ENCODE data around the gene ACVRL1. TPM values are rescaled to one million over a fixed set of nuclear protein-coding genes. Genes with fewer than 3 reads are reported as not detected.

The ACVRL1 gene
- total and polyA plus RNA-seq, 7 donors = 12.5 to 113 (median 64.0) TPM

DNA sequence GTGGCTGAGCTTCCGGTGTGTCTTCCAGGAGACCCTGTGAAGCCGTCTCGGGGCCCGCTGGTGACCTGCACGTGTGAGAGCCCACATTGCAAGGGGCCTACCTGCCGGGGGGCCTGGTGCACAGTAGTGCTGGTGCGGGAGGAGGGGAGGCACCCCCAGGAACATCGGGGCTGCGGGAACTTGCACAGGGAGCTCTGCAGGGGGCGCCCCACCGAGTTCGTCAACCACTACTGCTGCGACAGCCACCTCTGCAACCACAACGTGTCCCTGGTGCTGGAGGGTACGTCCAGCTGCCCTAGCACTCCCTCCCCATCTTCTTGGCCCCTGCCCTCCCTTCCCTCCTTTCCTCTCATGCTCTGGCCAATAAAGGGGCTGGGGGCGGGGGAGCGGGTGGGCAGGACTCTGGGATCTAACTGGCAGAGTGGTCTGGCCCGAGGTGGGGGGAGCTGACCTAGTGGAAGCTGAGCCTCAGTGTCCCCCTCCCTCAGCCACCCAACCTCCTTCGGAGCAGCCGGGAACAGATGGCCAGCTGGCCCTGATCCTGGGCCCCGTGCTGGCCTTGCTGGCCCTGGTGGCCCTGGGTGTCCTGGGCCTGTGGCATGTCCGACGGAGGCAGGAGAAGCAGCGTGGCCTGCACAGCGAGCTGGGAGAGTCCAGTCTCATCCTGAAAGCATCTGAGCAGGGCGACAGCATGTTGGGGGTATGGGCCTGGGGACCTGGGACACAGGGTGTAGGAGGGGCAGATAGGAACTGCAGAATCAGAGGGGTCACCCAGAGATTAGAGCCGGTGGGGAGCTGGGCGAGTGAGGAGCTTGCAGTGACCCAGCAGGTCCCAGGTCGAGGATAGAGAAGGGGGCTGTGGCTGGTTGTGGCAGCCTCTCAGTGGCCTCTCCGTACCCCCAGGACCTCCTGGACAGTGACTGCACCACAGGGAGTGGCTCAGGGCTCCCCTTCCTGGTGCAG lies 6.0 kb downstream of the ACVRL1 start:
- H3K36me3 ChIP-seq = peaks cover 0 to 9% (median 0%) of the 10 kb centered on the region in 4 donors
- H3K4me3 ChIP-seq = peak overlapping the region in 1 of 4 donors; percentile 2
- DNase-seq = peak; percentile 64
- H3K9me3 ChIP-seq = no peaks in the 10 kb centered on the region
- H3K27me3 ChIP-seq = peaks cover 0 to 17% (median 8%) of the 10 kb centered on the region in 3 donors
- intact Hi-C loops (cut with DNase I) = no loop called here
- TF ChIP-seq POLR2A (IDR thresholded peaks at IDR 0.05) (no peak), EP300 (IDR thresholded peaks at IDR 0.05) (no peak), POLR2AphosphoS5 (IDR thresholded peaks at IDR 0.05) (no peak)
- TF ChIP-seq, protein P1, sequence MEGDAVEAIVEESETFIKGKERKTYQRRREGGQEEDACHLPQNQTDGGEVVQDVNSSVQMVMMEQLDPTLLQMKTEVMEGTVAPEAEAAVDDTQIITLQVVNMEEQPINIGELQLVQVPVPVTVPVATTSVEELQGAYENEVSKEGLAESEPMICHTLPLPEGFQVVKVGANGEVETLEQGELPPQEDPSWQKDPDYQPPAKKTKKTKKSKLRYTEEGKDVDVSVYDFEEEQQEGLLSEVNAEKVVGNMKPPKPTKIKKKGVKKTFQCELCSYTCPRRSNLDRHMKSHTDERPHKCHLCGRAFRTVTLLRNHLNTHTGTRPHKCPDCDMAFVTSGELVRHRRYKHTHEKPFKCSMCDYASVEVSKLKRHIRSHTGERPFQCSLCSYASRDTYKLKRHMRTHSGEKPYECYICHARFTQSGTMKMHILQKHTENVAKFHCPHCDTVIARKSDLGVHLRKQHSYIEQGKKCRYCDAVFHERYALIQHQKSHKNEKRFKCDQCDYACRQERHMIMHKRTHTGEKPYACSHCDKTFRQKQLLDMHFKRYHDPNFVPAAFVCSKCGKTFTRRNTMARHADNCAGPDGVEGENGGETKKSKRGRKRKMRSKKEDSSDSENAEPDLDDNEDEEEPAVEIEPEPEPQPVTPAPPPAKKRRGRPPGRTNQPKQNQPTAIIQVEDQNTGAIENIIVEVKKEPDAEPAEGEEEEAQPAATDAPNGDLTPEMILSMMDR (IDR thresholded peaks at IDR 0.05) = no peak
- WGBS, 2 donors = 84 to 85% methylated on average over 30 of the region's 30 CpGs
- peaks cover 0 to 20% (median 11%) of the 10 kb centered on the region in 4 donors for H3K4me1 ChIP-seq
- H3K27ac ChIP-seq = peak overlapping the region in 3 of 4 donors; percentile 33 to 90 (median 37)

DNA sequence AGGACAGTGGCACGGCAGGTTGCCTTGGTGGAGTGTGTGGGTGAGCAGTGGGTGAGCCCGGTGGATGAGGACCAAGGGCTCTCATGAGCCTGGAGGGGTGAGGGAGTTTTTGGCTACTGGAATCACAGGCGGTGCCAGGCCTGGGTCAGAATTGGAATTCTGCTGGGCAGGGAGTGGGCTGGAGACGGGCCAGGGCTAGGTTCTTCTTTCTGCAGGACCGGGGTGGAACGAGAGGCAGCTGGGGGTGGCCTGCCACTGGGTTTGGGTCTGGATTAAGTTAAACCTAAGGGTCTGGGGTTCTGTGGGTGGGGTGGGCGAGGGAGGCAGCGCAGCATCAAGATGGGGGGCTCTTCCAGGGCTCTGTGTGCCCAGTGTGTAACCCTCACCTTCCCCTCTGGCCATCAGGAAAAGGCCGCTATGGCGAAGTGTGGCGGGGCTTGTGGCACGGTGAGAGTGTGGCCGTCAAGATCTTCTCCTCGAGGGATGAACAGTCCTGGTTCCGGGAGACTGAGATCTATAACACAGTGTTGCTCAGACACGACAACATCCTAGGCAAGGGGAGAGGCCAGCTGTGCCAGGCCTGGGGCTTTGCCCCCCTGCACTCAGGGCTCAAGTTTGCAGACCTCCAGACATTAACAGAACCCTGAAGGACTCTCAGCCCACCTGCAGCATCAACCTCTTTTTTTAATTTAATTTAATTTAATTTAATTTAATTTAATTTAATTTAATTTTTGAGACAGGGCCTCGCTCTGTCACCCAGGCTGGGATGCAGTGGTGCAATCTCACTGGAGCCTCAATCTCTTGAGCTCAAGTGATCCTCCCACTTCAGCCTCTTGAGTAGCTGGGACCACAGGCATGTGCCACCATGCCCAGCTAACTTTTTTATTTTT lies 7.0 kb downstream of the ACVRL1 start:
- Histone ChIP-seq H3K9me3 (no peaks in the 10 kb centered on the region), H3K27ac (no peak overlapping the region), H3K4me3 (no peak overlapping the region), H3K4me1 (peaks cover 0 to 20% (median 11%) of the 10 kb centered on the region in 4 donors), H3K27me3 (peaks cover 0 to 7% (median 1%) of the 10 kb centered on the region in 3 donors), H3K36me3 (peaks cover 0 to 9% (median 0%) of the 10 kb centered on the region in 4 donors)
- intact Hi-C loops (cut with DNase I) = no loop called here
- WGBS, 2 donors = 88 to 93% methylated on average over 17 of the region's 17 CpGs
- TF ChIP-seq, protein P1 (IDR thresholded peaks at IDR 0.05) = no peak
- TF ChIP-seq POLR2AphosphoS5 (IDR thresholded peaks at IDR 0.05) = no peak
- TF ChIP-seq POLR2A (IDR thresholded peaks at IDR 0.05) = no peak
- TF ChIP-seq EP300 (IDR thresholded peaks at IDR 0.05) = no peak
- peak; percentile 59 for DNase-seq

GRCh38 chr12:51915003-51915625 lies 7.8 kb downstream of the ACVRL1 start:
- Histone ChIP-seq H3K27me3 (peaks cover 0 to 7% (median 0%) of the 10 kb centered on the region in 3 donors), H3K27ac (no peak overlapping the region), H3K9me3 (no peaks in the 10 kb centered on the region), H3K36me3 (peaks cover 0 to 9% (median 0%) of the 10 kb centered on the region in 4 donors), H3K4me1 (peaks cover 0 to 20% (median 11%) of the 10 kb centered on the region in 4 donors), H3K4me3 (no peak overlapping the region)
- peak; percentile 45 for DNase-seq
- TF ChIP-seq POLR2A (IDR thresholded peaks at IDR 0.05) (no peak), EP300 (IDR thresholded peaks at IDR 0.05) (no peak), POLR2AphosphoS5 (IDR thresholded peaks at IDR 0.05) (no peak)
- TF ChIP-seq, protein P1 (IDR thresholded peaks at IDR 0.05) = no peak
- intact Hi-C loops (cut with DNase I) = no loop called here
- 84 to 89% methylated on average over 28 of the region's 28 CpGs for WGBS, 2 donors

DNA sequence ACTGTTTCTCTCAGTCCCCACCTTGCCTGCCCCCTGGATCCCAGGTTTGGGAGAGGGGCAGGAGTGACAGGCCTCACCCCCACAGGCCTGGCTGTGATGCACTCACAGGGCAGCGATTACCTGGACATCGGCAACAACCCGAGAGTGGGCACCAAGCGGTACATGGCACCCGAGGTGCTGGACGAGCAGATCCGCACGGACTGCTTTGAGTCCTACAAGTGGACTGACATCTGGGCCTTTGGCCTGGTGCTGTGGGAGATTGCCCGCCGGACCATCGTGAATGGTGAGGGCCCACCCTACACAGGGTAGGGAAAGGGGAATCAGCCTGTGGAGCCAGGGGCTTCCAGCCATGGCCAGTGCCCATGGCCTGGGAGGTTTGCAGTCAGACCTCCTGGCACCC lies 8.6 kb downstream of the ACVRL1 start:
- peak; percentile 38 for DNase-seq
- peaks cover 0 to 7% (median 0%) of the 10 kb centered on the region in 3 donors for H3K27me3 ChIP-seq

More for the DNA sequence above, 8.6 kb downstream of the ACVRL1 start:
- 97% methylated on average over 11 of the region's 11 CpGs for WGBS, 2 donors
- H3K4me1 ChIP-seq = peaks cover 0 to 20% (median 10%) of the 10 kb centered on the region in 4 donors
- H3K27ac ChIP-seq = no peak overlapping the region
- TF ChIP-seq EP300 (IDR thresholded peaks at IDR 0.05) = no peak
- TF ChIP-seq POLR2AphosphoS5 (IDR thresholded peaks at IDR 0.05) = no peak
- TF ChIP-seq, protein P1 (IDR thresholded peaks at IDR 0.05) = no peak
- no peak for TF ChIP-seq POLR2A (IDR thresholded peaks at IDR 0.05)
- intact Hi-C loops (cut with DNase I) = no loop called here
- no peak overlapping the region for H3K4me3 ChIP-seq
- H3K9me3 ChIP-seq = no peaks in the 10 kb centered on the region
- H3K36me3 ChIP-seq = peaks cover 0 to 9% (median 0%) of the 10 kb centered on the region in 4 donors
